ENCODE data around the gene OBI1. TPM values are rescaled to one million over a fixed set of nuclear protein-coding genes. Genes with fewer than 3 reads are reported as not detected.

Gene OBI1
- total and polyA plus RNA-seq, 4 donors, result 2.7 to 16.5 (median 6.6) TPM

DNA sequence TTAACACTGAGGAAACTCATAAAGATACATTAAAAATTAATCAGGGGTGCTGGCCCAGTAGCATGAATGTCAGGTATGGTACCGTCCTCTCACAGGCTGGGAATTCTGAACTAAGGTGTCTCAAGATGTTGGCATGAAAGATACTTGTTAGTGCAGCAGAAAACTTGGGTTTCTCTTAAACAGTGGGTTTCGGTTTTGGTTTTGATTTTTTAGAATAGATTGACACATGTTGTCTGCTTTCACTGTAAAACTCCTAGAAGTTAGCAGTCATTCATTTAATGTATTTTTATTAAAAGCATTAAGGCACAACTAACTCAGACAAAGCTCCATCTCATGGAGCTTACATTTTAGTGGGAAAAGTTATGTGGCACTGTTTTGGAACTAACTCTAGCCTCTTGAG is 3.5 kb upstream of the OBI1 start:
- Histone ChIP-seq H3K9me3 (ENCODE audit: control insufficient read depth in 4 of 4, insufficient read depth in 3 of 4, low read length in 3 of 4) (no peaks in the 10 kb centered on the region), H3K27me3 (ENCODE audit: control insufficient read depth in 3 of 3, insufficient read depth in 3 of 3, low read length in 2 of 3) (peaks cover 0 to 10% (median 0%) of the 10 kb centered on the region in 3 donors), H3K36me3 (ENCODE audit: control insufficient read depth in 4 of 4, insufficient read depth in 4 of 4, low read length in 4 of 4) (no peaks in the 10 kb centered on the region), H3K4me3 (no peak overlapping the region), H3K27ac (ENCODE audit: low read depth in 1 of 2, low read length in 1 of 2) (no peak overlapping the region), H3K9ac (ENCODE audit: insufficient read depth in 1 of 2, low read length in 2 of 2) (no peak overlapping the region), H3K4me1 (ENCODE audit: control insufficient read depth in 5 of 5, insufficient read depth in 5 of 5, low read length in 5 of 5) (peaks cover 4 to 13% (median 7%) of the 10 kb centered on the region in 5 donors)
- ATAC-seq (ENCODE audit: insufficient read depth, low FRiP score), result no peak
- TF ChIP-seq, protein P1, sequence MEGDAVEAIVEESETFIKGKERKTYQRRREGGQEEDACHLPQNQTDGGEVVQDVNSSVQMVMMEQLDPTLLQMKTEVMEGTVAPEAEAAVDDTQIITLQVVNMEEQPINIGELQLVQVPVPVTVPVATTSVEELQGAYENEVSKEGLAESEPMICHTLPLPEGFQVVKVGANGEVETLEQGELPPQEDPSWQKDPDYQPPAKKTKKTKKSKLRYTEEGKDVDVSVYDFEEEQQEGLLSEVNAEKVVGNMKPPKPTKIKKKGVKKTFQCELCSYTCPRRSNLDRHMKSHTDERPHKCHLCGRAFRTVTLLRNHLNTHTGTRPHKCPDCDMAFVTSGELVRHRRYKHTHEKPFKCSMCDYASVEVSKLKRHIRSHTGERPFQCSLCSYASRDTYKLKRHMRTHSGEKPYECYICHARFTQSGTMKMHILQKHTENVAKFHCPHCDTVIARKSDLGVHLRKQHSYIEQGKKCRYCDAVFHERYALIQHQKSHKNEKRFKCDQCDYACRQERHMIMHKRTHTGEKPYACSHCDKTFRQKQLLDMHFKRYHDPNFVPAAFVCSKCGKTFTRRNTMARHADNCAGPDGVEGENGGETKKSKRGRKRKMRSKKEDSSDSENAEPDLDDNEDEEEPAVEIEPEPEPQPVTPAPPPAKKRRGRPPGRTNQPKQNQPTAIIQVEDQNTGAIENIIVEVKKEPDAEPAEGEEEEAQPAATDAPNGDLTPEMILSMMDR (IDR thresholded peaks at IDR 0.05; ENCODE audit: control extremely low read depth, extremely low read depth), result no peak
- WGBS, 2 donors, result 71 to 90% methylated on average over 2 of the region's 2 CpGs
- DNase-seq, result no peak

DNA sequence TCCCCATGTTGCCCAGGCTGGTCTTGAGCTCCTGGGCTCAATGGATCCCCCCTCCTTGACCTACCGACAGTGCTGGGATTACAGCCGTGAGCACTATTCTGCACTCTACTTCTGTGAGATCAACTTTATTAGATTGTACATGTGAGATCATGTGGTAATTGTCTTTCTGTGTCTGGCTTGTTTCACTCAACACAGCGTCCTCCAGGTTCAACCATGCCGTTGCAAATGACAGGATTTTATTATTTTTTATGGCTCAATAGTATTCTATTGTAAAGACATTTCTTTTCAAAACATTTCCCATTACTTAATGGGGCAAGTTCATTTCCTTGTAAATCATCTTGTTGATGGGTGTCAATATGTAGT is 1.5 kb upstream of the OBI1 start:
- ATAC-seq (ENCODE audit: insufficient read depth, low FRiP score) (no peak), DNase-seq (no peak)
- 92 to 93% methylated on average over 4 of the region's 4 CpGs for WGBS, 2 donors
- H3K9ac ChIP-seq (ENCODE audit: insufficient read depth in 1 of 2, low read length in 2 of 2), result no peak overlapping the region
- H3K27ac ChIP-seq (ENCODE audit: low read depth in 1 of 2, low read length in 1 of 2), result no peak overlapping the region
- peaks cover 0 to 10% (median 0%) of the 10 kb centered on the region in 3 donors for H3K27me3 ChIP-seq (ENCODE audit: control insufficient read depth in 3 of 3, insufficient read depth in 3 of 3, low read length in 2 of 3)
- H3K4me3 ChIP-seq, result no peak overlapping the region
- H3K36me3 ChIP-seq (ENCODE audit: control insufficient read depth in 4 of 4, insufficient read depth in 4 of 4, low read length in 4 of 4), result no peaks in the 10 kb centered on the region
- no peaks in the 10 kb centered on the region for H3K9me3 ChIP-seq (ENCODE audit: control insufficient read depth in 4 of 4, insufficient read depth in 3 of 4, low read length in 3 of 4)
- peaks cover 4 to 13% (median 7%) of the 10 kb centered on the region in 5 donors for H3K4me1 ChIP-seq (ENCODE audit: control insufficient read depth in 5 of 5, insufficient read depth in 5 of 5, low read length in 5 of 5)
- TF ChIP-seq, protein P1 (IDR thresholded peaks at IDR 0.05; ENCODE audit: control extremely low read depth, extremely low read depth), result no peak

DNA sequence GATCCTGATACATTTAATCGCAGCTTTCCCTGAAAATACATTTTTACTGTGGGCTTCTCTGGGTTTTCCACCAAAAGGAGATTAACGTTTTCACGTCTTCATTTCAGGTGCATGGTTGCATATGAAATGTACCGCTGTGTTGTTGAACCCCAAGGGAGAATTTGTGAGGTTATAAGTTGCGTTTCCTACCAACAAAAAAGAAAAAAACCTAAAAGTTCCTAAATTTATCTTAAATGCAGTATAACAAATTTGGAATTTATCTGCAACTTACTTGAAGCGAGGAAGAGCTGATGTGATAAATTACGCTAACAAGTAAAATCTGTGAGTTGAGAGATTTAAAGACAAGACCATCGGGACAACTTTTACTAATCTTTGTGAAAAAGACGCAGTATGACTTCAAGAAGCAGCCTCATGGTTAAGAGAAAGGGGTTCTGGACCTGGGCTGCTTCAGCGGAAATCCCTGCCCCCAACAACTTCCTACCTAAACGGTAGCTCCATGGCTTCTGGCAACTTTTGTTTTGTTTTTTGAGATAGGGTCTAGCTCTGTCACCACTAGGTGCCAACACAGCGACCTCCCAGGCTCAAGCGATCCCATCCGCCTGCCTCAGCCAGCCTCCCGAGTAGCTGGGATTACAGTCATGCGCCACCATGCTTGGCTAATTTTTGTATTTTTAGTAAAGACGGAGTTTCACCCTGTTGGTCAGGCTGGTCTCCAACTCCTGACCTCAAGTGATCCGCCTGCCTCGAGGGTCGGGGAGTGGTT is 958 bp upstream of the OBI1 start:
- Histone ChIP-seq H3K27ac (ENCODE audit: low read depth in 1 of 2, low read length in 1 of 2) (peak overlapping the region in 1 of 2 donors; percentile 43), H3K9me3 (ENCODE audit: control insufficient read depth in 4 of 4, insufficient read depth in 3 of 4, low read length in 3 of 4) (no peaks in the 10 kb centered on the region), H3K4me3 (peak overlapping the region; percentile 13), H3K4me1 (ENCODE audit: control insufficient read depth in 5 of 5, insufficient read depth in 5 of 5, low read length in 5 of 5) (peaks cover 4 to 13% (median 9%) of the 10 kb centered on the region in 5 donors), H3K27me3 (ENCODE audit: control insufficient read depth in 3 of 3, insufficient read depth in 3 of 3, low read length in 2 of 3) (peaks cover 0 to 10% (median 0%) of the 10 kb centered on the region in 3 donors), H3K36me3 (ENCODE audit: control insufficient read depth in 4 of 4, insufficient read depth in 4 of 4, low read length in 4 of 4) (no peaks in the 10 kb centered on the region), H3K9ac (ENCODE audit: insufficient read depth in 1 of 2, low read length in 2 of 2) (peak overlapping the region in 1 of 2 donors; percentile 84)
- WGBS, 2 donors, result 32 to 34% methylated on average over 20 of the region's 20 CpGs
- DNase-seq (peak in 2 of 3 donors; percentile 15 to 23), ATAC-seq (ENCODE audit: insufficient read depth, low FRiP score) (no peak)
- TF ChIP-seq, protein P1 (IDR thresholded peaks at IDR 0.05; ENCODE audit: control extremely low read depth, extremely low read depth), result no peak
